Measurements from ENCODE around the gene FTCDNL1. TPM values are rescaled to one million over a fixed set of nuclear protein-coding genes. Genes with fewer than 3 reads are reported as not detected.

Gene FTCDNL1
- 1.8 and 4.6 TPM in 2 replicates for total RNA-seq (2014; rRNA removed; shearing (Covaris generic))

DNA sequence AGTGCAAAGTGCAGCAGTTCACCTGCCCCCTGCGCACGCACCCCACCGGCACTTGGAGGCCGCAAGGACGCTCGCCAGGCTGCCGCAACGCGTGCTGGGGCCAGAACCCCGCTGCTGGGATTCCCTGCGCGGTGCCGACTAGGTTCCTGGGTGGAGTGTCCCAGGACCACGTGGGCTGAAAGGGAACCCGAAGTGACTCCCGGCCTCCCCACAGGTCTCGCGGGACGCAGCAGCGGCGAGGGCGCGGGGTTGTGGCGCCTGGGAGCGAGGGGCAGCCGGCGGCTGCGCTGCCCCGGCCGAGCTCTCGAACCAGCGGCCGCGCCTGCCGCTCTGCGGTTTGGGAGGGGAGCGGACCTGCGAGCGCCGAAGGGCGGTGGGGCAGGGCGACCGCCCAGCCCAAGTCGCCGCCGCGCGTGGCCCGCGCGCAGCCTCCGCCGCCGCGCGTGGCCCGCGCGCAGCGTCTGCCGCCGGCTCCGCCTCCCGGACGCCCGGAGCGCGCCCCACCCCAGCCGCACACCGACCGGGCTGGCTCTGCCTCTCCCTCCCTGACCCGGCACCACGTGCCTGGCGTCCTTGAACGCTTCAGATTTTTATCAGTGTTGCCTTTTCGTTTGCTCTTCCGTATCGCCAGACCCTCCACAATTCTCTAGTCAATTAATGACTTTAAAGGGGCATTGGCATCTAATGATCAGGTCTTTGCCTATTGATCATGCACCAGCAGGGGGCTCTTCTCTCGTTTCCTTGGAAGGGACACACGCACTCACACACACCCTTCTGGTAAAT lies at the start of gene FTCDNL1:
Gene FTCDNL1, minus strand, starts transcription at position 475 of the 783 bp plus-strand sequence. CDS start 2,230 bp downstream, outside the sequence.

Small RNA genes within 50 kb of the gene (small RNA-seq; reads per million reads assigned to genes)
- gene AC108032.1: not detected
- not detected for gene RN7SL717P

Other genes starting within 250 kb of the FTCDNL1 start
- gene C2orf69, start 60.1 kb upstream of the FTCDNL1 start, total RNA-seq (2014; rRNA removed; shearing (Covaris generic)): 5.3 and 5.7 TPM in 2 replicates
- gene TYW5, start 104.3 kb upstream of the FTCDNL1 start, total RNA-seq (2014; rRNA removed; shearing (Covaris generic)): 5.6 and 5.9 TPM in 2 replicates
- 15.2 and 19.1 TPM in 2 replicates for gene MAIP1, start 104.4 kb upstream of the FTCDNL1 start, total RNA-seq (2014; rRNA removed; shearing (Covaris generic))